Measurements from ENCODE around the gene ORM1.
"Not testable (repeated sequence)": the region's sequence is repeated elsewhere in the genome, so short reads cannot be mapped to it uniquely, and the experiment has no call there.

Gene ORM1

GRCh38 chr9:114322831-114323531 lies at the start of gene ORM1:
Gene ORM1, plus strand, starts transcription at chr9:114323098. Its CDS starts 36 bp downstream, at chr9:114323134.
- DNase-seq (ENCODE audit: low spot score) = not testable (repeated sequence)

GRCh38 chr9:114273461-114273881 lies 49.4 kb upstream of the ORM1 start:
- no peak for DNase-seq (ENCODE audit: low spot score)

- DNase-seq (ENCODE audit: low spot score) = no peak
Measured at GRCh38 chr9:114274217-114274616, 48.7 kb upstream of the ORM1 start.

- DNase-seq (ENCODE audit: low spot score) = no peak
Measured at GRCh38 chr9:114275246-114276004, 47.5 kb upstream of the ORM1 start.

GRCh38 chr9:114276908-114277821 lies 45.7 kb upstream of the ORM1 start:
- no peak for DNase-seq (ENCODE audit: low spot score)

GRCh38 chr9:114278356-114278755 lies 44.5 kb upstream of the ORM1 start:
- DNase-seq (ENCODE audit: low spot score) = no peak

- no peak for DNase-seq (ENCODE audit: low spot score)
Measured at GRCh38 chr9:114278881-114279570, 43.9 kb upstream of the ORM1 start.

- DNase-seq (ENCODE audit: low spot score) = no peak
Measured at GRCh38 chr9:114279693-114280092, 43.2 kb upstream of the ORM1 start.

- no peak for DNase-seq (ENCODE audit: low spot score)
Measured at GRCh38 chr9:114280636-114281472, 42.0 kb upstream of the ORM1 start.

GRCh38 chr9:114281473-114282103 lies 41.3 kb upstream of the ORM1 start:
- DNase-seq (ENCODE audit: low spot score) = no peak

GRCh38 chr9:114282104-114282485 lies 40.8 kb upstream of the ORM1 start:
- no peak for DNase-seq (ENCODE audit: low spot score)

GRCh38 chr9:114282507-114282906 lies 40.4 kb upstream of the ORM1 start:
- no peak for DNase-seq (ENCODE audit: low spot score)

GRCh38 chr9:114282926-114283325 lies 40.0 kb upstream of the ORM1 start:
- DNase-seq (ENCODE audit: low spot score) = no peak

GRCh38 chr9:114283551-114284111 lies 39.3 kb upstream of the ORM1 start:
- no peak for DNase-seq (ENCODE audit: low spot score)

- DNase-seq (ENCODE audit: low spot score) = no peak
Measured at GRCh38 chr9:114284316-114285060, 38.4 kb upstream of the ORM1 start.

GRCh38 chr9:114285166-114285867 lies 37.6 kb upstream of the ORM1 start:
- no peak for DNase-seq (ENCODE audit: low spot score)

- no peak for DNase-seq (ENCODE audit: low spot score)
Measured at GRCh38 chr9:114286146-114286679, 36.7 kb upstream of the ORM1 start.

GRCh38 chr9:114287001-114287762 lies 35.7 kb upstream of the ORM1 start:
- no peak for DNase-seq (ENCODE audit: low spot score)

Measured in HuH-7.5 (cell line).